ENCODE results near the gene WDR5B.
"Not testable (repeated sequence)": the region's sequence is repeated elsewhere in the genome, so short reads cannot be mapped to it uniquely, and the experiment has no call there.

Gene WDR5B

GRCh38 chr3:122382888-122383666, 32.8 kb downstream of the WDR5B start, which contains the start of gene MIX23:
Gene MIX23 (minus strand): TSS chr3:122383231. CDS start chr3:122383224, 7 bp downstream.
- H3K4me1 ChIP-seq (ENCODE audit: control insufficient read depth in 5 of 5, insufficient read depth in 5 of 5, low read length in 5 of 5): peaks cover 0 to 37% (median 27%) of the 10 kb centered on the region in 5 donors
- H3K9me3 ChIP-seq (ENCODE audit: control insufficient read depth in 5 of 5, low read length in 5 of 5): no peaks in the 10 kb centered on the region

GRCh38 chr3:122377975-122378374, 37.9 kb downstream of the WDR5B start:
- Histone ChIP-seq H3K4me1 (ENCODE audit: control insufficient read depth in 5 of 5, insufficient read depth in 5 of 5, low read length in 5 of 5) (peaks cover 0 to 29% (median 10%) of the 10 kb centered on the region in 5 donors), H3K27ac (ENCODE audit: low read depth, low read length) (no peak overlapping the region), H3K36me3 (ENCODE audit: control insufficient read depth in 5 of 5, insufficient read depth in 5 of 5, low read length in 5 of 5) (peaks cover 0 to 4% (median 2%) of the 10 kb centered on the region in 5 donors), H3K4me3 (ENCODE audit: low read depth in 1 of 5, low read length in 5 of 5) (no peak overlapping the region), H3K9ac (ENCODE audit: low read length in 5 of 5) (peak overlapping the region in 1 of 5 donors; percentile 48), H3K9me3 (ENCODE audit: control insufficient read depth in 5 of 5, low read length in 5 of 5) (no peaks in the 10 kb centered on the region), H3K27me3 (ENCODE audit: control insufficient read depth in 5 of 5, insufficient read depth in 4 of 5, low read length in 5 of 5) (no peaks in the 10 kb centered on the region)

More at GRCh38 chr3:122382888-122383666, 32.8 kb downstream of the WDR5B start, which contains the start of gene MIX23:
- peak within 1 kb of the TSS; percentile 93 to 100 (median 97) for H3K4me3 ChIP-seq (ENCODE audit: low read depth in 1 of 5, low read length in 5 of 5)
- no peaks in the 10 kb centered on the region for H3K27me3 ChIP-seq (ENCODE audit: control insufficient read depth in 5 of 5, insufficient read depth in 4 of 5, low read length in 5 of 5)
- peak within 1 kb of the TSS; percentile 78 to 96 (median 87) for H3K9ac ChIP-seq (ENCODE audit: low read length in 5 of 5)
- peaks cover 0 to 2% (median 0%) of the 10 kb centered on the region in 5 donors for H3K36me3 ChIP-seq (ENCODE audit: control insufficient read depth in 5 of 5, insufficient read depth in 5 of 5, low read length in 5 of 5)
- H3K27ac ChIP-seq (ENCODE audit: low read depth, low read length): peak within 1 kb of the TSS; percentile 80

- no peak overlapping the region for H3K27ac ChIP-seq (ENCODE audit: low read depth, low read length)
- peaks cover 2 to 9% (median 6%) of the 10 kb centered on the region in 5 donors for H3K36me3 ChIP-seq (ENCODE audit: control insufficient read depth in 5 of 5, insufficient read depth in 5 of 5, low read length in 5 of 5)
- H3K9ac ChIP-seq (ENCODE audit: low read length in 5 of 5): no peak overlapping the region
- H3K9me3 ChIP-seq (ENCODE audit: control insufficient read depth in 5 of 5, low read length in 5 of 5): no peaks in the 10 kb centered on the region
- H3K27me3 ChIP-seq (ENCODE audit: control insufficient read depth in 5 of 5, insufficient read depth in 4 of 5, low read length in 5 of 5): no peaks in the 10 kb centered on the region
- H3K4me3 ChIP-seq (ENCODE audit: low read depth in 1 of 5, low read length in 5 of 5): no peak overlapping the region
- H3K4me1 ChIP-seq (ENCODE audit: control insufficient read depth in 5 of 5, insufficient read depth in 5 of 5, low read length in 5 of 5): peaks cover 0 to 15% (median 0%) of the 10 kb centered on the region in 5 donors
These were observed 41.8 kb downstream of the WDR5B start for GRCh38 chr3:122374034-122374433.

- no peak overlapping the region for H3K4me3 ChIP-seq (ENCODE audit: low read depth in 1 of 5, low read length in 5 of 5)
- peaks cover 0 to 8% (median 4%) of the 10 kb centered on the region in 5 donors for H3K4me1 ChIP-seq (ENCODE audit: control insufficient read depth in 5 of 5, insufficient read depth in 5 of 5, low read length in 5 of 5)
- no peaks in the 10 kb centered on the region for H3K9me3 ChIP-seq (ENCODE audit: control insufficient read depth in 5 of 5, low read length in 5 of 5)
- no peaks in the 10 kb centered on the region for H3K27me3 ChIP-seq (ENCODE audit: control insufficient read depth in 5 of 5, insufficient read depth in 4 of 5, low read length in 5 of 5)
- H3K9ac ChIP-seq (ENCODE audit: low read length in 5 of 5): no peak overlapping the region
- H3K27ac ChIP-seq (ENCODE audit: low read depth, low read length): no peak overlapping the region
- H3K36me3 ChIP-seq (ENCODE audit: control insufficient read depth in 5 of 5, insufficient read depth in 5 of 5, low read length in 5 of 5): peaks cover 13 to 57% (median 26%) of the 10 kb centered on the region in 5 donors
These were observed 49.5 kb downstream of the WDR5B start for GRCh38 chr3:122366379-122366749.

- Histone ChIP-seq H3K36me3 (ENCODE audit: control insufficient read depth in 5 of 5, insufficient read depth in 5 of 5, low read length in 5 of 5) (peaks cover 13 to 56% (median 22%) of the 10 kb centered on the region in 5 donors), H3K27ac (ENCODE audit: low read depth, low read length) (peak overlapping the region; percentile 52), H3K9ac (ENCODE audit: low read length in 5 of 5) (peak overlapping the region in 1 of 5 donors; percentile 42)
- not testable (repeated sequence) for H3K4me3 ChIP-seq (ENCODE audit: low read depth in 1 of 5, low read length in 5 of 5); H3K4me1 ChIP-seq (ENCODE audit: control insufficient read depth in 5 of 5, insufficient read depth in 5 of 5, low read length in 5 of 5); H3K9me3 ChIP-seq (ENCODE audit: control insufficient read depth in 5 of 5, low read length in 5 of 5); H3K27me3 ChIP-seq (ENCODE audit: control insufficient read depth in 5 of 5, insufficient read depth in 4 of 5, low read length in 5 of 5)
These were observed 50.1 kb downstream of the WDR5B start for GRCh38 chr3:122365582-122366378.

- Histone ChIP-seq H3K4me3 (ENCODE audit: low read depth in 1 of 5, low read length in 5 of 5) (no peak overlapping the region), H3K4me1 (ENCODE audit: control insufficient read depth in 5 of 5, insufficient read depth in 5 of 5, low read length in 5 of 5) (peaks cover 0 to 8% (median 4%) of the 10 kb centered on the region in 5 donors), H3K9ac (ENCODE audit: low read length in 5 of 5) (peak overlapping the region in 1 of 5 donors; percentile 42), H3K27ac (ENCODE audit: low read depth, low read length) (peak overlapping the region; percentile 52), H3K27me3 (ENCODE audit: control insufficient read depth in 5 of 5, insufficient read depth in 4 of 5, low read length in 5 of 5) (no peaks in the 10 kb centered on the region), H3K9me3 (ENCODE audit: control insufficient read depth in 5 of 5, low read length in 5 of 5) (no peaks in the 10 kb centered on the region), H3K36me3 (ENCODE audit: control insufficient read depth in 5 of 5, insufficient read depth in 5 of 5, low read length in 5 of 5) (peaks cover 11 to 56% (median 21%) of the 10 kb centered on the region in 5 donors)
These were observed 50.8 kb downstream of the WDR5B start for GRCh38 chr3:122365073-122365472.

DNA sequence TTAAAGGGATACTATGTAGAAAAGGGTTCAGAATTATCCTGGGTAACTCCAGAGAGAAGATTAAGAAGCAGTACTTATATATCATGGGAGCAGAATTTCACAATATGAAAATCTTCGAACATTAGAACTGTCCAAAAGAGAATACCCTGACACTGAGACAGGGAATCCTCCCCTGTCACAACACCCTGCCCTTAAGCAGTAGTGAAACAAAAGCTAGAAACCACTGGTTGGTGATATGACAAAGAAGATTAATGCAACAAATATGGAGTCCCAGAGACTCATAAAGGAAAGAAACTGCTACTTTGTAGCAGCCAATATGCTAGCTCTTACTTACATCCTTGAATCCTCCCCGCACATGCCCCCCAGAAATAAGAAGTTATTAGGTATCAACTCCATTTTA, 51.4 kb downstream of the WDR5B start:
- Histone ChIP-seq H3K27me3 (ENCODE audit: control insufficient read depth in 5 of 5, insufficient read depth in 4 of 5, low read length in 5 of 5) (no peaks in the 10 kb centered on the region), H3K36me3 (ENCODE audit: control insufficient read depth in 5 of 5, insufficient read depth in 5 of 5, low read length in 5 of 5) (peaks cover 11 to 53% (median 21%) of the 10 kb centered on the region in 5 donors), H3K4me3 (ENCODE audit: low read depth in 1 of 5, low read length in 5 of 5) (no peak overlapping the region), H3K9me3 (ENCODE audit: control insufficient read depth in 5 of 5, low read length in 5 of 5) (no peaks in the 10 kb centered on the region), H3K9ac (ENCODE audit: low read length in 5 of 5) (no peak overlapping the region), H3K27ac (ENCODE audit: low read depth, low read length) (peak overlapping the region; percentile 38), H3K4me1 (ENCODE audit: control insufficient read depth in 5 of 5, insufficient read depth in 5 of 5, low read length in 5 of 5) (peaks cover 0 to 8% (median 4%) of the 10 kb centered on the region in 5 donors)

Measured in subcutaneous abdominal adipose tissue (tissue), 5 donors.